C4-2B (cell line): ENCODE data around the gene EXD3.

Experiments used
- ZFX ChIP-seq: fragments of 450-650 bp; IDR thresholded peaks from 2 replicates; pipeline ENCODE4 v1.6.1; 2017
- TF ChIP-seq, protein P1 (sequence below): fragments of 450-650 bp; conservative IDR thresholded peaks from 2 replicates; pipeline ENCODE4 v1.5.1; 2017; ENCODE audit warnings: mild to moderate bottlenecking

DNA sequence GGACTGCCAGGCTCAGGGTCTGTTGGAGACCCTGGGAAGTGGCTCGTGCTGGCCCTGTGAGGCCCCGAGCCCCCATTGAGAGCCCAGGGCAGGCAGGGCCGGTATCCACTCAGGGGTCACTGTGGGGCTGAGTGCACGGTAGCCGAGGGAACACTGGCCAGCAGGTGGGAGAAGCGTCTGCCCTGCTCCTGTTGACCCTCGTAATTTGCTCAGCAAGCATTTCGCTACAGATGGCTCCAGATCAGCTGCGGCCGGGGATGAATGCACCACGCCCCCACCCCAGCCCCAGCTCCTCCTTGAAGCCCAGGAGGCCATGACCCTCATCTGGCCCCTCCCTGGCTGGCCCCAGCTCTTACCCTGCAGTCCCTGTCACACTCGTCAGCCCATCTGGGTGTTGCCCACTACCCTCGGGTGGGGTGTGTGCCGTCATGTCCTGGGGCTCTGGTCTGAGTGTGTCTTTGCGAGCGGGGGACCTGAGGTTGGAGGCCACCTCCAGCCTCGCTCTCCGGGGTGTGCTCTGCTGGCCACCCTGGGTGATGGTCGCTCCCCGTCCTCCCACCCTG lies 114.8 kb downstream of the EXD3 start:
- TF ChIP-seq, protein P1, sequence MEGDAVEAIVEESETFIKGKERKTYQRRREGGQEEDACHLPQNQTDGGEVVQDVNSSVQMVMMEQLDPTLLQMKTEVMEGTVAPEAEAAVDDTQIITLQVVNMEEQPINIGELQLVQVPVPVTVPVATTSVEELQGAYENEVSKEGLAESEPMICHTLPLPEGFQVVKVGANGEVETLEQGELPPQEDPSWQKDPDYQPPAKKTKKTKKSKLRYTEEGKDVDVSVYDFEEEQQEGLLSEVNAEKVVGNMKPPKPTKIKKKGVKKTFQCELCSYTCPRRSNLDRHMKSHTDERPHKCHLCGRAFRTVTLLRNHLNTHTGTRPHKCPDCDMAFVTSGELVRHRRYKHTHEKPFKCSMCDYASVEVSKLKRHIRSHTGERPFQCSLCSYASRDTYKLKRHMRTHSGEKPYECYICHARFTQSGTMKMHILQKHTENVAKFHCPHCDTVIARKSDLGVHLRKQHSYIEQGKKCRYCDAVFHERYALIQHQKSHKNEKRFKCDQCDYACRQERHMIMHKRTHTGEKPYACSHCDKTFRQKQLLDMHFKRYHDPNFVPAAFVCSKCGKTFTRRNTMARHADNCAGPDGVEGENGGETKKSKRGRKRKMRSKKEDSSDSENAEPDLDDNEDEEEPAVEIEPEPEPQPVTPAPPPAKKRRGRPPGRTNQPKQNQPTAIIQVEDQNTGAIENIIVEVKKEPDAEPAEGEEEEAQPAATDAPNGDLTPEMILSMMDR: no peak
- no peak for TF ChIP-seq ZFX
